H1 (cell line): ENCODE data around the gene WDR1. TPM values are rescaled to one million over a fixed set of nuclear protein-coding genes. Genes with fewer than 3 reads are reported as not detected.

Source experiments
- CTCF ChIA-PET: fragments of 300-600 bp; sonication (Branson Sonifier 250); formaldehyde crosslinking; loops from one replicate; lab custom pipeline; 2021; ENCODE audit not compliant: partially characterized antibody; lab: Charles Lee
- POLR2A ChIA-PET: fragments of 300-600 bp; sonication (Branson Sonifier 250); formaldehyde crosslinking; loops from one replicate; lab custom pipeline; 2021; ENCODE audit warnings: inconsistent platforms; ENCODE audit not compliant: partially characterized antibody; lab: Charles Lee
- DNase-seq, 2 experiments: peaks; one replicate each; pipeline versions ENCODE4 v3.0.0 to v3.0.0-alpha.2; 2010 to 2022; ENCODE audit warnings: low spot score in 2 of 2, low read depth in 1 of 2, mixed read lengths in 1 of 2
- FAIRE-seq: peaks from 2 replicates; lab custom pipeline; 2011; peaks lifted over from hg19 to GRCh38; lab: Jason Lieb, UNC
- H2AFZ ChIP-seq: 2 replicates; pipeline ENCODE4 v1.8.1; 2012; ENCODE audit warnings: low read length, inconsistent platforms
- H2AK5ac ChIP-seq: 2 replicates; pipeline ENCODE4 v1.6.1; 2013; ENCODE audit warnings: low read depth, low read length
- H2BK120ac ChIP-seq: replicated peaks from 2 replicates; pipeline ENCODE3; 2013; ENCODE audit warnings: low read depth, low read length, inconsistent platforms
- H2BK12ac ChIP-seq: 2 replicates; pipeline ENCODE4 v1.6.1; 2013; ENCODE audit warnings: low read depth, low read length
- H2BK15ac ChIP-seq: 2 replicates; pipeline ENCODE4 v1.6.1; 2013; ENCODE audit warnings: low read length
- H2BK20ac ChIP-seq: 2 replicates; pipeline ENCODE4 v1.6.1; 2013; ENCODE audit warnings: low read length
- H2BK5ac ChIP-seq: 2 replicates; pipeline ENCODE4 v1.6.1; 2013; ENCODE audit warnings: low read depth, low read length
- H3K14ac ChIP-seq: 2 replicates; pipeline ENCODE4 v1.6.1; 2013; ENCODE audit warnings: inconsistent platforms; ENCODE audit not compliant: insufficient read length
- H3K18ac ChIP-seq: 2 replicates; pipeline ENCODE4 v1.6.1; 2013; ENCODE audit warnings: low read length; ENCODE audit errors: extremely low read depth
- H3K23ac ChIP-seq: 2 replicates; pipeline ENCODE4 v1.6.1; 2013; ENCODE audit warnings: inconsistent platforms; ENCODE audit not compliant: insufficient read length
- H3K23me2 ChIP-seq: 2 replicates; pipeline ENCODE4 v1.6.1; 2013; ENCODE audit warnings: low read depth, low read length
- H3K27ac ChIP-seq: 2 replicates; pipeline ENCODE4 v1.6.1; 2011; ENCODE audit warnings: low read depth, low read length, inconsistent platforms
- H3K27me3 ChIP-seq, 4 experiments: replicated peaks in 1 of 4; 1 replicate in 1 of 4; 2 replicates in 3 of 4; pipeline versions ENCODE4 v1.6.1 to v1.8.1; 2011 to 2013; ENCODE audit warnings: low read length in 3 of 4, mild to moderate bottlenecking in 3 of 4, inconsistent platforms in 2 of 4, mixed read lengths in 2 of 4, moderate library complexity in 1 of 4; ENCODE audit not compliant: control insufficient read depth in 3 of 4, insufficient read depth in 3 of 4; ENCODE audit errors: extremely low read depth in 1 of 4
- H3K36me3 ChIP-seq, 4 experiments: 2 replicates each; pipeline versions ENCODE4 v1.6.1 to v1.8.1; 2011 to 2013; ENCODE audit warnings: mild to moderate bottlenecking in 4 of 4, low read length in 3 of 4, moderate library complexity in 2 of 4, control low read depth in 1 of 4, inconsistent platforms in 1 of 4; ENCODE audit not compliant: insufficient read depth in 4 of 4, control insufficient read depth in 2 of 4
- H3K4ac ChIP-seq: replicated peaks from 2 replicates; pipeline ENCODE3; 2013; ENCODE audit warnings: low read length, low read depth, mixed read lengths, inconsistent platforms; ENCODE audit not compliant: insufficient read length
- H3K4me1 ChIP-seq, 4 experiments: replicated peaks in 1 of 4; 1 replicate in 1 of 4; 2 replicates in 3 of 4; pipeline versions ENCODE4 v1.6.1 to v1.8.1; 2011 to 2013; ENCODE audit warnings: low read length in 3 of 4, inconsistent platforms in 2 of 4, mixed read lengths in 1 of 4; ENCODE audit not compliant: insufficient read depth in 4 of 4, control insufficient read depth in 3 of 4
- H3K4me2 ChIP-seq, 2 experiments: 2 replicates each; pipeline versions ENCODE4 v1.6.1 to v1.8.1; 2011 to 2013; ENCODE audit warnings: low read depth in 2 of 2, low read length in 2 of 2, control low read depth in 1 of 2, inconsistent platforms in 1 of 2, mild to moderate bottlenecking in 1 of 2; ENCODE audit not compliant: insufficient read depth in 1 of 2
- H3K4me3 ChIP-seq, 4 experiments: fragments of 200-600, 300-600 bp in 1 of 4; sonication (generic), shearing (Covaris generic), sonication (Bioruptor Twin) in 1 of 4; 2 replicates each; pipeline versions ENCODE4 v1.5.1 to v1.8.1; 2011 to 2016; ENCODE audit warnings: low read length in 4 of 4, low read depth in 3 of 4, control low read depth in 2 of 4, inconsistent platforms in 2 of 4, mild to moderate bottlenecking in 2 of 4, mixed read lengths in 1 of 4, moderate library complexity in 1 of 4; ENCODE audit not compliant: insufficient read depth in 2 of 4; ENCODE audit errors: extremely low read depth in 1 of 4
- H3K56ac ChIP-seq: replicated peaks from 2 replicates; pipeline ENCODE3; 2013; ENCODE audit warnings: low read depth, mild to moderate bottlenecking, mixed read lengths, low read length, inconsistent platforms; ENCODE audit not compliant: insufficient read length
- H3K79me1 ChIP-seq: 2 replicates; pipeline ENCODE4 v1.6.1; 2013; ENCODE audit warnings: low read depth, low read length, control low read depth
- H3K79me2 ChIP-seq, 2 experiments: 2 replicates each; pipeline versions ENCODE4 v1.6.1 to v1.8.1; 2012 to 2013; ENCODE audit warnings: low read length in 2 of 2, mild to moderate bottlenecking in 2 of 2, inconsistent platforms in 1 of 2; ENCODE audit not compliant: insufficient read depth in 2 of 2, control insufficient read depth in 1 of 2
- H3K9ac ChIP-seq, 4 experiments: replicated peaks in 1 of 4; 1 replicate in 1 of 4; 2 replicates in 3 of 4; pipeline versions ENCODE4 v1.6.1 to v1.8.1; 2011 to 2013; ENCODE audit warnings: low read depth in 3 of 4, low read length in 3 of 4, control low read depth in 2 of 4, mild to moderate bottlenecking in 2 of 4, moderate library complexity in 2 of 4, inconsistent platforms in 1 of 4; ENCODE audit errors: extremely low read depth in 1 of 4
- H3K9me3 ChIP-seq, 2 experiments: 2 replicates each; pipeline versions ENCODE4 v1.6.1 to v1.8.1; 2012 to 2013; ENCODE audit warnings: mild to moderate bottlenecking in 2 of 2, moderate library complexity in 2 of 2, control low read depth in 1 of 2, inconsistent platforms in 1 of 2, low read depth in 1 of 2, low read length in 1 of 2, mixed read lengths in 1 of 2; ENCODE audit not compliant: insufficient read depth in 2 of 2
- H4K20me1 ChIP-seq, 2 experiments: replicated peaks in 1 of 2; 2 replicates each; pipeline versions ENCODE3 to v1.8.1; 2011 to 2013; ENCODE audit warnings: inconsistent platforms in 2 of 2, low read length in 2 of 2, mild to moderate bottlenecking in 1 of 2; ENCODE audit not compliant: insufficient read depth in 2 of 2, control insufficient read depth in 1 of 2
- H4K5ac ChIP-seq: 2 replicates; pipeline ENCODE4 v1.6.1; 2013; ENCODE audit warnings: low read length, low read depth, mixed read lengths, inconsistent platforms; ENCODE audit not compliant: insufficient read length
- H4K8ac ChIP-seq: 2 replicates; pipeline ENCODE4 v1.8.0; 2013; ENCODE audit warnings: mild to moderate bottlenecking, moderate library complexity, low read length, inconsistent platforms; ENCODE audit not compliant: insufficient read depth; ENCODE audit errors: extremely low read depth
- H4K91ac ChIP-seq: replicated peaks from 2 replicates; pipeline ENCODE3; 2013; ENCODE audit warnings: low read length, mixed read lengths, inconsistent platforms; ENCODE audit not compliant: insufficient read length
- BCL11A ChIP-seq, 2 experiments: IDR thresholded peaks; one replicate each; pipeline ENCODE4 v1.6.1; 2011; ENCODE audit warnings: low read depth in 2 of 2, low read length in 2 of 2, mild to moderate bottlenecking in 2 of 2
- CTCF ChIP-seq, 3 experiments: IDR thresholded peaks; 1 replicate in 2 of 3; 2 replicates in 1 of 3; pipeline versions ENCODE4 v1.5.1 to v1.6.1; 2011; ENCODE audit warnings: low read length in 3 of 3, mild to moderate bottlenecking in 3 of 3, inconsistent platforms in 2 of 3, low read depth in 1 of 3, moderate library complexity in 1 of 3; ENCODE audit not compliant: insufficient read depth in 1 of 3; ENCODE audit errors: control extremely low read depth in 1 of 3
- EZH2 ChIP-seq: fragments of 200-600 bp; sonication (generic); IDR thresholded peaks from 2 replicates; pipeline ENCODE4 v1.7.1; 2012; ENCODE audit warnings: low read depth, mild to moderate bottlenecking, moderate library complexity, low read length, inconsistent platforms; ENCODE audit not compliant: severe bottlenecking
- GABPA ChIP-seq: IDR thresholded peaks from 2 replicates; pipeline ENCODE4 v1.6.1; 2011; ENCODE audit warnings: mild to moderate bottlenecking, low read length, moderate library complexity, borderline replicate concordance; ENCODE audit not compliant: insufficient read depth
- JUND ChIP-seq: IDR thresholded peaks from 2 replicates; pipeline ENCODE4 v1.6.1; 2011; ENCODE audit warnings: mild to moderate bottlenecking, improper control_type of control experiment, low read length
- KDM1A ChIP-seq: fragments of 200-600, 300-600 bp; sonication (generic); IDR thresholded peaks from 2 replicates; pipeline ENCODE4 v1.7.1; 2016; ENCODE audit warnings: mild to moderate bottlenecking, low read length, borderline replicate concordance
- MAFK ChIP-seq: IDR thresholded peaks from 2 replicates; pipeline ENCODE4 v1.6.1; 2012; ENCODE audit warnings: low read depth, mild to moderate bottlenecking, improper control_type of control experiment, low read length
- MAX ChIP-seq: IDR thresholded peaks from 2 replicates; pipeline ENCODE4 v1.6.1; 2012; ENCODE audit warnings: inconsistent platforms
- POU5F1 ChIP-seq: IDR thresholded peaks from 2 replicates; pipeline ENCODE4 v1.6.1; 2011; ENCODE audit warnings: low read depth, mild to moderate bottlenecking, low read length, moderate library complexity
- SRF ChIP-seq: IDR thresholded peaks from 2 replicates; pipeline ENCODE4 v1.6.1; 2011; ENCODE audit warnings: mild to moderate bottlenecking, low read depth, low read length, moderate library complexity
- SUZ12 ChIP-seq: fragments of 200-600 bp; sonication (generic); IDR thresholded peaks from 2 replicates; pipeline ENCODE4 v1.6.1; 2012; ENCODE audit warnings: mild to moderate bottlenecking, inconsistent platforms, low read length, moderate library complexity, mixed read lengths
- TEAD4 ChIP-seq: IDR thresholded peaks from 2 replicates; pipeline ENCODE4 v1.6.1; 2012; ENCODE audit warnings: low read depth, low read length, inconsistent platforms, mixed read lengths
- WGBS, 2 experiments: shearing (Covaris generic) in 1 of 2; methylation state at CpG; one replicate each; pipeline versions ENCODE4 v1.1.6 to v1.1.7; 2013 to 2015; ENCODE audit warnings: low lambda C conversion rate in 2 of 2, mixed read lengths in 2 of 2, inconsistent platforms in 1 of 2, low coverage in 1 of 2, missing lambda C conversion rate in 1 of 2; ENCODE audit not compliant: insufficient replicate concordance in 2 of 2, insufficient coverage in 1 of 2, insufficient read length in 1 of 2; ENCODE audit errors: extremely low coverage in 1 of 2, missing lambda C conversion rate in 1 of 2; 5-methylcytosine and 5-hydroxymethylcytosine counted together
- polyA plus RNA-seq, 7 experiments: library from polyadenylated mRNA; depleted of rRNA in 3 of 7; stranded (reverse) in 5 of 7; unstranded in 2 of 7; fragments of >200 nt in 5 of 7; fragments of 200-250 nt in 2 of 7; gene quantifications; 1 replicate in 5 of 7; 2 replicates in 1 of 7; 4 replicates in 1 of 7; pipeline versions ENCODE4 v1.2.1 to v1.2.3, GENCODE V29; 2011 to 2013; ENCODE audit warnings: missing spikeins in 2 of 7, mixed read lengths in 2 of 7
- total RNA-seq: library from RNA; stranded (reverse); fragmentation: NEBNext Ultra II Directional; extraction: Animal tissue kit (Norgen Biotek cat#: 25700); gene quantifications from 2 replicates; pipeline ENCODE4 v1.2.1, GENCODE V29; 2021

Gene WDR1
- total and polyA plus RNA-seq, 2 of the 8 experiments (the other 6 are each of a cell fraction or from before 2014, with no cell fraction given): 315 to 377 TPM

GRCh38 chr4:10074767-10075105 lies 41.9 kb downstream of the WDR1 start:
- Histone ChIP-seq H2BK5ac (no peak overlapping the region), H3K4me1 (no peaks in the 10 kb centered on the region), H3K23me2 (no peaks in the 10 kb centered on the region), H4K91ac (no peak overlapping the region), H3K36me3 (peaks cover 32 to 76% (median 62%) of the 10 kb centered on the region in 4 experiments), H3K9ac (no peak overlapping the region), H3K27ac (no peak overlapping the region), H2BK120ac (no peak overlapping the region), H3K4me2 (no peak overlapping the region), H2BK12ac (no peak overlapping the region), H2AK5ac (no peak overlapping the region), H2BK20ac (no peak overlapping the region), H4K8ac (no peak overlapping the region), H2AFZ (no peak overlapping the region), H4K20me1 (peaks cover 12 to 14% of the 10 kb centered on the region in 2 experiments), H3K14ac (no peak overlapping the region), H3K18ac (no peak overlapping the region), H3K27me3 (no peaks in the 10 kb centered on the region), H3K4me3 (no peak overlapping the region), H3K4ac (no peak overlapping the region), H3K79me2 (no peaks in the 10 kb centered on the region; a peak in 1 of 4 replicates), H2BK15ac (no peak overlapping the region), H3K79me1 (no peaks in the 10 kb centered on the region), H4K5ac (no peak overlapping the region), H3K9me3 (no peaks in the 10 kb centered on the region), H3K23ac (no peak overlapping the region), H3K56ac (no peak overlapping the region)
- FAIRE-seq (peak; percentile 19), DNase-seq (no peak)
- 88% methylated on average over 7 of the region's 7 CpGs; no CpG with 5 or more reads in 1 of the 2 experiments for WGBS, 2 experiments
- POLR2A ChIA-PET: no interaction called here
- CTCF ChIA-PET: interaction anchor here (1.5 to 1.9 kb wide), 2 partner anchors 12 to 28 kb away, joined by 4 to 5 read pairs; no protein-coding TSS in a partner anchor
- TF ChIP-seq CTCF (IDR thresholded peaks at IDR 0.05; ENCODE audit: control extremely low read depth in 1 of 3, insufficient read depth in 1 of 3, low read depth in 1 of 3, low read length in 3 of 3): peak in 2 of 3 experiments; percentile 38 to 67; a peak in 3 of 4 replicates
- TF ChIP-seq MAX: no peak
- TF ChIP-seq EZH2: no peak
- no peak for TF ChIP-seq POU5F1
- no peak for TF ChIP-seq SUZ12
- TF ChIP-seq TEAD4: no peak
- peak; percentile 69; the same call in 1 of the 2 replicates for TF ChIP-seq JUND
- no peak for TF ChIP-seq BCL11A (IDR thresholded peaks at IDR 0.05; ENCODE audit: low read depth in 2 of 2, low read length in 2 of 2)
- TF ChIP-seq KDM1A: no peak
- no peak for TF ChIP-seq MAFK
- TF ChIP-seq SRF: no peak
- TF ChIP-seq GABPA: no peak
